ENCODE data around the gene HECTD4.
"Not testable (repeated sequence)": the region's sequence is repeated elsewhere in the genome, so short reads cannot be mapped to it uniquely, and the experiment has no call there.

The HECTD4 gene

DNA sequence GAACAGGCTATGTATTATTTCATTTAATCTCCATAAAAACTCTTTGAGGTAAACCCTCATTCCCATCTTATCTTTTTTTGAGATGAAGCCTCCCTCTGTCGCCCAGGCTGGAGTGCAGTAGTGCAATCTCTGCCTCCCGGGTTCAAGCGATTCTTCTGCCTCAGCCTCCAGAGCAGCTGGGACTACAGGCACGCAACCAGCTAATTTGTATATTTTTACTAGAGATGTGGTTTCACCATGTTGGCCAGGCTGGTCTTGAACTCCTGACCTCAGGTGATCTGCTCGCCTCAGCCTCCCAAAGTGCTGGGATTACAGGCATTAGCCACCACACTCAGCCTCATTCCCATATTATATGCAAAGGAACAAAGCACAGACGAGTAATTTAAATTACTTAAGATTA lies 25.5 kb upstream of the HECTD4 start:
- DNase-seq (ENCODE audit: low read depth) = not testable (repeated sequence)

GRCh38 chr12:112406519-112407488 lies 24.6 kb upstream of the HECTD4 start:
- no peak for DNase-seq (ENCODE audit: low read depth)

DNA sequence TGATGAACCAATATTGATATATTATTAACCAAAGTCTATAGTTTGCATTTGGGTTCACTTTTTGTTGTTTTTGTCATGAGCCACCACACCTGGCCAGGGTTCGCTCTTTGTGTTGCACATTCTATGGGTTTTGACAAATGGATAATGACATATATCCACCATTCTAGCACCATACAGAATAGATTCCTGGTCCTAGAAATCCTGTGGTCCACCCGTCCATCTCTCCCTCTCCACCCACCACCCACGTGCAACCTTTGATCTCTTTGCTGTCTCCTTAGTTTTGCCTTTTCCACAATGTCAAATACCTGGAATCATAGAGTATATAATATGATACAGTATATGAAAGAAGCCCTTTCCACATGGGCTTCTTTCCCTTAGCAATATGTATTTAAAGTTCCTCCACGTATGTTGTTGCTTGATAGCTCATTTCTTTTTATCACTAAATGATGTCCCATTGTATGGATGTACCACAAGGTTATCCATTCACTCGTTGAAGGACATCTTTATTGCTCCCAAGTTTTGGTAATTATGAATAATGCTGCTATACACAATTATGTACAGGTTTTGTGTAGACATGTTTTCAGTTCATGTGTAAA lies 19.8 kb upstream of the HECTD4 start:
- no peak for DNase-seq (ENCODE audit: low read depth)

DNA sequence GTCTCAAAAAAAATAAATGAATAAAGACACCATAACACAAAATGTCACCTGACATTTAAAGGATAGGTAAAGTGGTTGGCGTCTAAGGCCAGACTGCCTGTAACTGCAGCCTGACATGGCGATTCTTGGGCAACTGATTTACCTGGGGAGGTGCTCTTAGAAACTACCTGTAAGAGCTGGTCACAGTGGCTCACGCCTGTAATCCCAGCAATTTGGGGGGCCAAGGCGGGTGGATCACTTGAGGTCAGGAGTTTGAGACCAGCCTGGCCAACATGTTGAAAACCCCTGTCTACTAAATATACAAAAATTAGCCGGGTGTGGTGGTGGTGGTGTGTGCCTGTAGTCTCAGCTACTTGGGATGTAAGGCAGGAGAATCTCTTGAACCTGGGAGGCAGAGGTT lies 18.8 kb upstream of the HECTD4 start:
- no peak for DNase-seq (ENCODE audit: low read depth)

GRCh38 chr12:112393328-112393727 lies 11.1 kb upstream of the HECTD4 start:
- DNase-seq (ENCODE audit: low read depth) = no peak

DNA sequence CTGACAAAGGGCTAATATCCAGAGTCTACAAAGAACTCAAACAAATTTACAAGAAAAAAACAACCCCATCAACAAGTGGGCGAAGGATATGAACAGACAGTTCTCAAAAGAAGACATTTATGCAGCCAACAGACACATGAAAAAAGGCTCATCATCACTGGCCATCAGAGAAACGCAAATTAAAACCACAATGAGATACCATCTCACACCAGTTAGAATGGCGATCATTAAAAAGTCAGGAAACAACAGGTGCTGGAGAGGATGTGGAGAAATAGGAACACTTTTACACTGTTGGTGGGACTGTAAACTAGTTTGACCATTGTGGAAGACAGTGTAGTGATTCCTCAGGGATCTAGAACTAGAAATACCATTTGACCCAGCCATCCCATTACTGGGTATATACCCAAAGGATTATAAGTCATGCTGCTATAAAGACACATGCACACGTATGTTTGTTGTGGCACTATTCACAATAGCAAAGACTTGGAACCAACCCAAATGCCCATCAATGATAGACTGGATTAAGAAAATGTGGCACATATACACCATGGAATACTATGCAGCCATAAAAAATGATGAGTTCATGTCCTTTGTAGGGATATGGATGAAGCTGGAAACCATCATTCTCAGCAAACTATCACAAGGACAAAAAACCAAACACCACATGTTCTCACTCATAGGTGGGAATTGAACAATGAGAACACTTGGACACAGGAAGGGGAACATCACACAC lies 7.9 kb upstream of the HECTD4 start:
- not testable (repeated sequence) for DNase-seq (ENCODE audit: low read depth)

GRCh38 chr12:112389228-112389627 lies 7.0 kb upstream of the HECTD4 start:
- DNase-seq (ENCODE audit: low read depth) = no peak

DNA sequence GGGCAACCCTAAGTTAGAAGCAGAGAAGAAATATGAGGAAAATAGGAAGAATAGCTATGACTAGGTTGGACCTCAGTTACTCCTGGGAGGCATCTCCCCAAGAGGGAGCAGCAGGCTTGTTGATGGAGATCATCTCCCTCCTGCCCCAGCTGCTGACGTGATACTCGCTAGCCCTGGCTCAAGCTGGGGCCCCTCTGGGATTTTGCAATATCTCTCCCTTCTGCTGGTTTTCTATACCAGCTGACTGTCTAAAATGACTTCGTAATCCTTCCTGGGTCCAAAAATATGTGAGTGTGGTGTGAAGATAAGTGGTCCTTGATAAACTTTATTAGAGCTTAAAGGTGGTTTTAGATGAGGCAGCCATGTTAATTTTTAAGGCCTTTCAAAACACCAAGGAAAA lies 4.5 kb upstream of the HECTD4 start:
- DNase-seq (ENCODE audit: low read depth) = no peak

DNA sequence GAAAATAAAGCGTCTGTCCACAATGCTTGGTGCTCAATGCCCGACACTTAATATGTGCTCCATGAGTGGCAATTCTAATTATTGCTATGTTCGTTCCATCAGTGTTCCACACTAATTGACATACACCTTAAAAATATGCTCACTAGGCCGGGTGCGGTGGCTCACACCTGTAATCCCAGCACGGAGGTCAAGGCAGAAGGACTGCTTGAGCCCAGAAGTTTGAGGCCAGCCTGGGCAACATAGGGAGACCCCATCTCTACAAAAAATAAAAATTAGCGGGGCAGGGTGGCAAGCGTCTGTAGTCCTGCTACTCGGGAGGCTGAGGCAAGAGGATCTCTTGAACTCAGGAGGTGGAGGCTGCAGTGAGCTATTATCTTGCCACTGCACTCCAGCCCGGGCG lies 635 bp upstream of the HECTD4 start:
- DNase-seq (ENCODE audit: low read depth) = no peak

GRCh38 chr12:112381406-112381882 lies 787 bp downstream of the HECTD4 start:
- no peak for DNase-seq (ENCODE audit: low read depth)

DNA sequence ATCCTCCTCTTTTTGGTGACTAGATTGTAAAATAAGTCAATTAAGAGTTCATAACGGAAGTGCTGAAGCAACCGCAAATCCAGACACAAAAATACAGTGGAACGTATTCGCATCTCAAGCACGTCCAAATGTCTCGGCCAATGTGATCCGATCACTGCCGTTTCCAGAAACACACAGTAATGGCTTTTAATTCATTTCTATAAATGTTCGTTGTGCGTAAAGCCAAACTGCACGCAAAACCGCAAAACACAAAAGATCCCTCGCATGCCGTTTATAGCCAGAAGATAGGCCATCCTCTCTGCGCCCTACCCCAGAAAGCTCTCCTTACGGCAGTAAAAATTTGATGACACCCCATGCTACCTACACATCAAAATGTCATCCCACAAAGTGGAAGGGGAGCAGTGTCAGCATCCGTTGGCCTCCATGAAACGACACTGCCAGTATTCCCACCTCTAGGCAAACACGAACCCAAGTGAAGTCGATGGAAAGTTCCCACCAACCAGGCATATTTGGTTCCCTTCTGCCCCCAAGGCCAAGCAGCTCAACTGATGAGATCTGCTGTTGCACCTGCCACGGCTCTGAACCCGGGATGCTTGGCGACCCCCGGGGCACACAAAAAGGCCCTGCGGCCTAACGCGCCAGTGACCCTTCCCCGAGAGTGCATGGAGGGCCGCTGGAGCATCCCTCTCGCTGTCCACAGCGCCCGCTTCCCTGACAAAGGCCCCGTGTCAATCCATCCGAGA lies 1.4 kb downstream of the HECTD4 start:
- DNase-seq (ENCODE audit: low read depth) = no peak

DNA sequence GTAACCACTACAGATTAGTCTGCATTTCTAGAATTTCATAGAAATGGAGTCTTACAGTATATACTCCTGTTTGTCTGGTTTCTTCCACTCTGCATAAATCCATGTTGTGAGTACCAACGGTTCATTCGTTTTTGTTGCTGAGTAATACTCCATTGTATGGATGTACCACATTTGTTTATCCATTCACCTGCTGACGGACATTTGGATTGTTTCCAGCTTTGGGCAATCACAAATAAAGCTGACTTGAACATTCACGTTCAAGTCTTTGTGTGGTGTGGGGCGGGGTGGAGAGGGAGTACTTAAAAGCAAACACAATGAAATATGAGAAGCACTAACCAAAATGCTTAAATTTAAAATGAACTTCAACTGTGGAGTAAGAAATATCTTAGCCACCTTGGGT lies 7.1 kb downstream of the HECTD4 start:
- no peak for DNase-seq (ENCODE audit: low read depth)

DNA sequence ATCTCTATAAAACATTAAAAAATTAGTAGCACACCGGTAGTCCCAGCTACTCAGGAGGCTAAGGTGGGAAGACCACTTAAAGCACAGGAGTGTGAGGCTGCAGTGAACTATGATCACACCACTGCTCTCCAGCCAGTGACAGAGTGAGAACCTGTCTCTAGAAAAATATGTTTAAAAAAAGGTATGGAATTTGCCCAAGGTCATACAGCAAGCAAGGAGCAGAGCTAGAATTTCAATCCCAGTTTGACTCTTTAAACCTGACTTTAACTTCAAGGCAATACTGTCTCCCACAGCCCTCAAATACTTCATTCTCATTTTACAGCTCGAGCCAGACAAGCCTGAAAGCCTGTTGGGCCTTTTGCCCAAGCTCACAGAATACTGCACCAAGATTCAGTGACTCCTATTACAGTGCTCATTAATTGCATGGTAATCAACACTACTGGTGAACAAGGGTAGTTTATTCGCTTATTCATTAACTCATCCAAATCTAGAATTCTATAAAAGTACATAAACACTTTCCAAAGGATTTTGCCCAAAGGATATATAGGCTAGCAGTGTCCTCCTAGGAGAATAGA lies 8.0 kb downstream of the HECTD4 start:
- no peak for DNase-seq (ENCODE audit: low read depth)

- no peak for DNase-seq (ENCODE audit: low read depth)
Observed at GRCh38 chr12:112370868-112371510, 11.2 kb downstream of the HECTD4 start.

DNA sequence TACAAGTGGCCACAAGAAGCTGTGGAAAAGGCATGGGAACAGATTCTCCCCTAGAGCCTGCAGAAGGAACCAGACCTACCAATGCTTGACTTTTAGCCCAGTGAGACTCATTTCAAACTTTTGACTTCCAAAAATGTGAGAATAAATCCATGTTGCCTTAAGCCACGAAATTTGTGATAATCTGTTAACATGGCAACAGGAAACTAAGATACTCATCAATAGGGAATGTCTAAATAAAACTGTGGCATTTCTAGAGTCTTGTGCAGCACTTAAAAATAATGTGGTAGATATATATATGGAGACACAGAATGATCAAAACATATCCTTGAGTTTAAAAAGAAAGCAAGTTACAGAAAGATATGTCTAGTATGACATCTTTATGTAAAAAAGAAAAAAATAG lies 12.0 kb downstream of the HECTD4 start:
- no peak for DNase-seq (ENCODE audit: low read depth)

- no peak for DNase-seq (ENCODE audit: low read depth)
Observed at GRCh38 chr12:112368856-112369255, 13.4 kb downstream of the HECTD4 start.

- no peak for DNase-seq (ENCODE audit: low read depth)
Observed at GRCh38 chr12:112367965-112368364, 14.3 kb downstream of the HECTD4 start.

DNA sequence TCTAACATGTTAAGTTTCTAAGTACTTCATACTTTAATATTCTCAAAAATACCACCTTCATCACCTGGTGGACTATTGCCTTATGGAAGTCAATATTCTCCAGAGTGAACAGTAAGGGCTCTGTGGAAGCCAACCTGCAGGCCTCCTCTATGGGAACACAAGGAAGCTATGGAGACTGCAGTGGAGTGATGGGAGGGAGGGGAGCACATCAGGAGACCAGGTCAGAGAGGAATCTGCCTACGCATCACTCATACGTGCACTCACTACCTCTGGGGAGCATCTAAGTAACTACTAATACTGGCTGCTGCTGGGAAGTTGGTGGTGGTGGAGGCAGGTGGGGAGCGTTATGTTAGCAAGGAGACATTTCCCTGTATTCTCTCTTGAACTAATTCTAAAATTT lies 19.9 kb downstream of the HECTD4 start:
- no peak for DNase-seq (ENCODE audit: low read depth)

- no peak for DNase-seq (ENCODE audit: low read depth)
Observed at GRCh38 chr12:112361271-112361670, 21.0 kb downstream of the HECTD4 start.

GRCh38 chr12:112359290-112359689 lies 22.9 kb downstream of the HECTD4 start:
- no peak for DNase-seq (ENCODE audit: low read depth)

DNA sequence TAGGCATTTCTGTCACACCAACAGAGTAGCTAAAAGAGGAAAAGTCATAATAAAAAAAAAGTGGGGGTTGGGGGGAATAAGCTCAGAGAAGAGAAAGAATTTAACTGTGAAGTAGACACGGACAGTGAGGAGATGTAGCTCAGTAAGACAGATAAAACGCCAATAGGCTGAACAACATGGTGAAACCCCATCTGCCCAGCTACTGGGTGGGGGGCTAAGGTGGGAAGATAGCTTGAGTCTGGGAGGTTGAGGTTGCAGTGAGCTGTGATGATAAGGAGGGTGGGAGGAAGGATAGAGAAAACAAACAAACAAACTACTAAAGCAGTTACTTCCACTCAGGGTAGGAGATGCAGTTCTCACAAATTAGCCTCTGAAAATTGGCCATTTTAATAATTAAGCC lies 25.0 kb downstream of the HECTD4 start:
- no peak for DNase-seq (ENCODE audit: low read depth)
